Testis (tissue), 3 donors: ENCODE measurements around the gene PRUNE2. TPM values are rescaled to one million over a fixed set of nuclear protein-coding genes. Genes with fewer than 3 reads are reported as not detected.

Experiments
- DNase-seq: peaks from one replicate; pipeline ENCODE4 v3.0.0-alpha.2; 2019
- H3K27ac ChIP-seq, 2 donors: fragments of 200-600 bp; sonication (generic); one replicate each; pipeline ENCODE4 v1.5.1; 2019
- H3K27me3 ChIP-seq: fragments of 200-600 bp; sonication (generic); one replicate; pipeline ENCODE4 v1.5.1; 2019
- H3K36me3 ChIP-seq: fragments of 200-600 bp; sonication (generic); one replicate; pipeline ENCODE4 v1.5.1; 2017; ENCODE audit warnings: low read depth; ENCODE audit errors: missing control alignments
- H3K4me1 ChIP-seq: fragments of 200-600 bp; sonication (generic); one replicate; pipeline ENCODE4 v1.5.1; 2019
- H3K4me3 ChIP-seq, 2 donors: fragments of 200-600 bp; sonication (generic); one replicate each; pipeline ENCODE4 v1.5.1; 2017 to 2019
- H3K9me3 ChIP-seq: fragments of 200-600 bp; sonication (generic); one replicate; pipeline ENCODE4 v1.5.1; 2017
- POLR2A ChIP-seq: fragments of 450-650 bp; IDR thresholded peaks from one replicate; pipeline ENCODE4 v1.6.1; 2017; ENCODE audit warnings: antibody characterized with exemption, mild to moderate bottlenecking, moderate library complexity
- WGBS, 2 donors: methylation state at CpG; one replicate each; pipeline ENCODE4 v1.1.5; 2018; 5-methylcytosine and 5-hydroxymethylcytosine counted together
- intact Hi-C: fragments of 100-400 bp; cut with DNase I; formaldehyde crosslinking; loops from one replicate; pipeline ENCODE4 v1.15.1; 2023; ENCODE audit warnings: low total_unique reads
- polyA plus RNA-seq: library from polyadenylated mRNA; stranded (reverse); fragments of 350-450 nt; fragmentation: Illumina TruSeq; extraction: RNeasy Lipid Tissue Mini Kit (QIAGEN cat#74804); gene quantifications from one replicate; pipeline ENCODE4 v1.2.3, GENCODE V29; 2014; ENCODE audit warnings: low read depth, low replicate concordance; ENCODE audit not compliant: insufficient read depth
- total RNA-seq, 2 donors: library from RNA; depleted of rRNA; stranded (reverse); fragments of >200 nt; gene quantifications; one replicate each; pipeline ENCODE4 v1.2.3, GENCODE V29; 2016
- TF ChIP-seq, protein P1 (sequence below), 3 experiments: fragments of 450-650 bp in 2 of 3; fragments of 200-600 bp in 1 of 3; sonication (generic) in 1 of 3; IDR thresholded peaks; one replicate each; pipeline ENCODE4 v1.5.1; 2016 to 2019; ENCODE audit warnings: antibody characterized with exemption in 3 of 3, mild to moderate bottlenecking in 2 of 3, moderate library complexity in 1 of 3

PRUNE2 gene
- total and polyA plus RNA-seq, 3 donors from 2014 or later = 15.8 to 19.3 (median 17.2) TPM

- H3K4me3 ChIP-seq = no peak overlapping the region
- H3K27ac ChIP-seq = no peak overlapping the region
Measured at GRCh38 chr9:76650692-76651091, 255.2 kb downstream of the PRUNE2 start.

GRCh38 chr9:76649894-76650293 lies 256.0 kb downstream of the PRUNE2 start:
- intact Hi-C loops = no loop called here
- Histone ChIP-seq H3K36me3 (no peaks in the 10 kb centered on the region), H3K4me3 (no peak overlapping the region), H3K4me1 (peaks cover 9% of the 10 kb centered on the region), H3K27ac (no peak overlapping the region), H3K27me3 (no peaks in the 10 kb centered on the region), H3K9me3 (no peaks in the 10 kb centered on the region)
- DNase-seq = no peak
- WGBS, 2 donors = 93 to 98% methylated on average over 2 of the region's 2 CpGs
- TF ChIP-seq, protein P1, sequence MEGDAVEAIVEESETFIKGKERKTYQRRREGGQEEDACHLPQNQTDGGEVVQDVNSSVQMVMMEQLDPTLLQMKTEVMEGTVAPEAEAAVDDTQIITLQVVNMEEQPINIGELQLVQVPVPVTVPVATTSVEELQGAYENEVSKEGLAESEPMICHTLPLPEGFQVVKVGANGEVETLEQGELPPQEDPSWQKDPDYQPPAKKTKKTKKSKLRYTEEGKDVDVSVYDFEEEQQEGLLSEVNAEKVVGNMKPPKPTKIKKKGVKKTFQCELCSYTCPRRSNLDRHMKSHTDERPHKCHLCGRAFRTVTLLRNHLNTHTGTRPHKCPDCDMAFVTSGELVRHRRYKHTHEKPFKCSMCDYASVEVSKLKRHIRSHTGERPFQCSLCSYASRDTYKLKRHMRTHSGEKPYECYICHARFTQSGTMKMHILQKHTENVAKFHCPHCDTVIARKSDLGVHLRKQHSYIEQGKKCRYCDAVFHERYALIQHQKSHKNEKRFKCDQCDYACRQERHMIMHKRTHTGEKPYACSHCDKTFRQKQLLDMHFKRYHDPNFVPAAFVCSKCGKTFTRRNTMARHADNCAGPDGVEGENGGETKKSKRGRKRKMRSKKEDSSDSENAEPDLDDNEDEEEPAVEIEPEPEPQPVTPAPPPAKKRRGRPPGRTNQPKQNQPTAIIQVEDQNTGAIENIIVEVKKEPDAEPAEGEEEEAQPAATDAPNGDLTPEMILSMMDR (IDR thresholded peaks at IDR 0.05) = no peak
- TF ChIP-seq POLR2A = no peak

More at GRCh38 chr9:76650692-76651091, 255.2 kb downstream of the PRUNE2 start:
- DNase-seq = no peak
- no peaks in the 10 kb centered on the region for H3K27me3 ChIP-seq
- no peaks in the 10 kb centered on the region for H3K36me3 ChIP-seq
- WGBS, 2 donors = 44 to 49% methylated on average over 2 of the region's 2 CpGs
- H3K4me1 ChIP-seq = peaks cover 9% of the 10 kb centered on the region
- intact Hi-C loops = no loop called here
- no peaks in the 10 kb centered on the region for H3K9me3 ChIP-seq
- no peak for TF ChIP-seq POLR2A
- TF ChIP-seq, protein P1 (IDR thresholded peaks at IDR 0.05) = no peak

- H3K9me3 ChIP-seq = no peaks in the 10 kb centered on the region
- no peaks in the 10 kb centered on the region for H3K36me3 ChIP-seq
- no peaks in the 10 kb centered on the region for H3K4me1 ChIP-seq
- intact Hi-C loops = no loop called here
- 48 to 56% methylated on average over 4 of the region's 4 CpGs for WGBS, 2 donors
- H3K27me3 ChIP-seq = no peaks in the 10 kb centered on the region
- TF ChIP-seq, protein P1 (IDR thresholded peaks at IDR 0.05) = no peak
- TF ChIP-seq POLR2A = no peak
- H3K4me3 ChIP-seq = no peak overlapping the region
- no peak for DNase-seq
- H3K27ac ChIP-seq = no peak overlapping the region
Measured at GRCh38 chr9:76646249-76646648, 259.7 kb downstream of the PRUNE2 start.

- intact Hi-C loops = no loop called here
- Histone ChIP-seq H3K27ac (no peak overlapping the region), H3K4me1 (no peaks in the 10 kb centered on the region), H3K4me3 (no peak overlapping the region), H3K9me3 (no peaks in the 10 kb centered on the region), H3K36me3 (no peaks in the 10 kb centered on the region), H3K27me3 (no peaks in the 10 kb centered on the region)
- 81 to 87% methylated on average over 10 of the region's 10 CpGs for WGBS, 2 donors
- TF ChIP-seq, protein P1 (IDR thresholded peaks at IDR 0.05) = no peak
- TF ChIP-seq POLR2A = no peak
- DNase-seq = no peak
Measured at GRCh38 chr9:76644647-76645250, 261.2 kb downstream of the PRUNE2 start.

GRCh38 chr9:76644171-76644570 lies 261.7 kb downstream of the PRUNE2 start:
- DNase-seq = no peak
- Histone ChIP-seq H3K27ac (no peak overlapping the region), H3K36me3 (no peaks in the 10 kb centered on the region), H3K27me3 (no peaks in the 10 kb centered on the region), H3K4me1 (no peaks in the 10 kb centered on the region), H3K4me3 (no peak overlapping the region), H3K9me3 (no peaks in the 10 kb centered on the region)
- TF ChIP-seq, protein P1 (IDR thresholded peaks at IDR 0.05) = no peak
- no peak for TF ChIP-seq POLR2A
- intact Hi-C loops = no loop called here
- WGBS, 2 donors = 95 to 98% methylated on average over 4 of the region's 4 CpGs
